Subcutaneous adipose tissue (tissue), 4 donors: Measurements from ENCODE around the gene DENND5B. TPM values are rescaled to one million over a fixed set of nuclear protein-coding genes. Genes with fewer than 3 reads are reported as not detected.

ENCODE experiments used
- CTCF ChIP-seq: fragments of 450-650 bp; IDR thresholded peaks from one replicate; pipeline ENCODE4 v1.5.1; 2016; ENCODE audit warnings: low read depth, mild to moderate bottlenecking, control low read depth, antibody characterized with exemption, moderate library complexity
- total RNA-seq, 4 donors: library from RNA; depleted of rRNA; stranded (reverse); fragments of >200 nt; gene quantifications; one replicate each; pipeline ENCODE4 v1.1.0, GENCODE V29; 2016

Gene DENND5B
- total RNA-seq, 4 donors from 2014 or later = 11.1 to 19.2 (median 14.0) TPM

GRCh38 chr12:31514912-31515311 is 76.0 kb downstream of the DENND5B start:
- TF ChIP-seq CTCF = no peak

DNA sequence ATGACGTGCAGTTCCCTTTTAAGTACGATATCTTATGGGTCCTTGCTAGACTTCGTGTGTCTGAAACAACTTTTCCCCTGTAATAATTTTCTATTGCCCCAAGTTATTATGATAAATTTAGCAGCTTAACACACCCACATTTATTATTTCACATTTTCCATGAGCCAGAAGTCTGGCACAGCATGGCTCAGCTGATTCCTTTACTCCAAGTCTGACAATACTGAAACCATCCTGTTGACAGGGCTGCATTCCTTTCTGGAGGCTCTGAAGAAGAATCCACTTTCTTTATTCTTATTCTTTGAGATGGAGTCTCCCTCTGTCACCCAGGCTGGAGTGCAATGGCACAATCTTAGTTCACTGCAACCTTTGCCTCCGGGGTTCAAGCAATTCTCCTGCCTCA is 80.9 kb downstream of the DENND5B start:
- TF ChIP-seq CTCF = no peak

GRCh38 chr12:31508436-31509150 is 82.3 kb downstream of the DENND5B start:
- TF ChIP-seq CTCF = no peak

GRCh38 chr12:31507966-31508365 is 83.0 kb downstream of the DENND5B start:
- TF ChIP-seq CTCF = no peak

- no peak for TF ChIP-seq CTCF
Observed at GRCh38 chr12:31506515-31507306, 84.2 kb downstream of the DENND5B start.

GRCh38 chr12:31504625-31505222 is 86.2 kb downstream of the DENND5B start:
- no peak for TF ChIP-seq CTCF

- no peak for TF ChIP-seq CTCF
Observed at GRCh38 chr12:31499567-31499966, 91.4 kb downstream of the DENND5B start.
